Spleen (tissue), 7 donors: ENCODE measurements around the gene UNC119.

Source experiments
- POLR2A ChIP-seq, 3 donors: fragments of 450-650 bp; IDR thresholded peaks; one replicate each; pipeline ENCODE4 v1.5.1; 2017; ENCODE audit warnings: antibody characterized with exemption in 3 of 3, mild to moderate bottlenecking in 1 of 3
- TF ChIP-seq, protein P1 (sequence below), 11 experiments: fragments of 200-600 bp in 7 of 11; fragments of 450-650 bp in 4 of 11; sonication (generic) in 4 of 11; IDR thresholded peaks in 8 of 11; conservative IDR thresholded peaks in 3 of 11; 1 replicate in 7 of 11; 2 replicates in 4 of 11; pipeline versions ENCODE4 v1.4.0 to v1.8.0; 2016 to 2021; ENCODE audit warnings: antibody characterized with exemption in 11 of 11, inconsistent platforms in 4 of 11, mild to moderate bottlenecking in 1 of 11
- donor health status: DM: no; HTN: no; CAD: no; lungs with moderate emphysema.
- donor health status: DM: no; HTN: no; CAD: no.
- donor health status: DM: no; HTN: no; CAD: no.

DNA sequence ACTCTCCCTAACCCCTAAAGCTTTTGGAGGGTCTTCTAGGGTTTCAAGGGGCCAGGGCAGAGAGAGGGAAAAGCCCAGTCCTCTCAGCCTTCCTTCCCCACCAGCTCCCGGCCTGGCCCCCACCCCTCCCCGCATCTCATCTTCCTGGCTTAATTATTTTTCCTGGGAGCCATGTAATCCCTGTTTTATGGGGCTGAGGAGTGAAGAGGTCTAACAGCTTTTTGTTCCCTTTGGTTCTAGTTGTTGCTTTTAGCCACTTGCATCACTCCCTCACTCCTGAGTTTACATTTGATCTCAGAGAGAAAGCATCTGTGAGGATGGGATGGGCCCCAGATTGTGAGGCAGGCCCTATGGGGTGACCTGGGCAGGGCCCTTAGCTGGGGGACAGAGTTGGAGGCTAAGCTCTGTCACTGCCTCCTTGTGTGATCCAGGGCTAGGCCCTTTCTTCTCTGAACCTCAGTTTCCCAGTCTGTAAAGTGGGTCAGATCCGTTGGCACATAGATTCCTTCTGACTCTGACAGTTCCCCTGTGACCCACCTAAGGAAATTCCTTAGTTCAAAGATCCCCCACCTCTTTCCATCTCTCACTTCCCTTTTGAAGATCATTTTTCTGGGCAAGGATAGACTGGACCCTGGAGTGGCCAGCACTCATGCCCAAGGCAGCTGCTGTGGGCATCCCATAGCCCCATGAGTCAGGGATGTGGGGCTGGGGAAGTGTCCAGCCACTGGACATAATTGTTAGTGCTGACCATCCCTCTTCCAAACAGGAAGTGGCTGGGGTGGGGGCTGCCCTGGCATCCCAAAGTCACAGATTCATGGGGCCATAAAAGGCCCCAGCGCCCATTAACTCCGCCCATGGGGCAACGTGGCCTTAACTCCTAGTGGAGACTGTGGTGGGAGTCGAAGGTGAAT, 20.1 kb downstream of the UNC119 start:
- TF ChIP-seq, protein P1, sequence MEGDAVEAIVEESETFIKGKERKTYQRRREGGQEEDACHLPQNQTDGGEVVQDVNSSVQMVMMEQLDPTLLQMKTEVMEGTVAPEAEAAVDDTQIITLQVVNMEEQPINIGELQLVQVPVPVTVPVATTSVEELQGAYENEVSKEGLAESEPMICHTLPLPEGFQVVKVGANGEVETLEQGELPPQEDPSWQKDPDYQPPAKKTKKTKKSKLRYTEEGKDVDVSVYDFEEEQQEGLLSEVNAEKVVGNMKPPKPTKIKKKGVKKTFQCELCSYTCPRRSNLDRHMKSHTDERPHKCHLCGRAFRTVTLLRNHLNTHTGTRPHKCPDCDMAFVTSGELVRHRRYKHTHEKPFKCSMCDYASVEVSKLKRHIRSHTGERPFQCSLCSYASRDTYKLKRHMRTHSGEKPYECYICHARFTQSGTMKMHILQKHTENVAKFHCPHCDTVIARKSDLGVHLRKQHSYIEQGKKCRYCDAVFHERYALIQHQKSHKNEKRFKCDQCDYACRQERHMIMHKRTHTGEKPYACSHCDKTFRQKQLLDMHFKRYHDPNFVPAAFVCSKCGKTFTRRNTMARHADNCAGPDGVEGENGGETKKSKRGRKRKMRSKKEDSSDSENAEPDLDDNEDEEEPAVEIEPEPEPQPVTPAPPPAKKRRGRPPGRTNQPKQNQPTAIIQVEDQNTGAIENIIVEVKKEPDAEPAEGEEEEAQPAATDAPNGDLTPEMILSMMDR (IDR thresholded peaks at IDR 0.05 in 8 of 11, conservative IDR thresholded peaks at IDR 0.05 in 3 of 11): no peak
- no peak for TF ChIP-seq POLR2A (IDR thresholded peaks at IDR 0.05)
